GM12878 (cell line): ENCODE data around the gene SPEM2.

Experiments used
- BCL11A ChIP-seq: IDR thresholded peaks from 2 replicates; pipeline ENCODE4 v1.6.1; 2011; ENCODE audit warnings: low read depth, low read length
- BMI1 ChIP-seq: fragments of 450-650 bp; IDR thresholded peaks from 2 replicates; pipeline ENCODE4 v1.6.1; 2016; ENCODE audit warnings: mild to moderate bottlenecking, moderate library complexity, borderline replicate concordance
- CREM ChIP-seq: IDR thresholded peaks from 2 replicates; pipeline ENCODE4 v1.6.1; 2014; ENCODE audit warnings: antibody characterized with exemption, low read depth
- EP300 ChIP-seq, 2 experiments: fragments of 150-350 bp in 1 of 2; IDR thresholded peaks; 2 replicates each; pipeline ENCODE4 v1.6.1; 2011 to 2012; ENCODE audit warnings: low read depth in 2 of 2, low read length in 2 of 2, borderline replicate concordance in 1 of 2, improper control_type of control experiment in 1 of 2, inconsistent platforms in 1 of 2; ENCODE audit not compliant: control insufficient read depth in 1 of 2
- EZH2 ChIP-seq: IDR thresholded peaks from 2 replicates; pipeline ENCODE4 v1.6.1; 2012; ENCODE audit warnings: low read depth, mild to moderate bottlenecking, control low read depth, inconsistent platforms, low read length, borderline replicate concordance; ENCODE audit not compliant: control insufficient read depth
- FOXM1 ChIP-seq: IDR thresholded peaks from 2 replicates; pipeline ENCODE4 v1.6.1; 2012; ENCODE audit warnings: low read depth, mild to moderate bottlenecking, inconsistent platforms, low read length, moderate library complexity
- GABPA ChIP-seq: IDR thresholded peaks from 2 replicates; pipeline ENCODE4 v1.6.1; 2014; ENCODE audit warnings: antibody characterized with exemption, low read depth, mild to moderate bottlenecking, inconsistent platforms
- MTA3 ChIP-seq: IDR thresholded peaks from 2 replicates; pipeline ENCODE4 v1.6.1; 2012; ENCODE audit warnings: low read length, inconsistent platforms, borderline replicate concordance
- NFYB ChIP-seq: IDR thresholded peaks from 2 replicates; pipeline ENCODE4 v1.6.1; 2011; ENCODE audit warnings: low read depth, mild to moderate bottlenecking, low read length, improper control_type of control experiment, moderate library complexity; ENCODE audit not compliant: insufficient read depth
- POLR2A ChIP-seq: IDR thresholded peaks from 2 replicates; pipeline ENCODE4 v1.6.1; 2011; ENCODE audit warnings: low read depth, mild to moderate bottlenecking, low read length
- RCOR1 ChIP-seq: conservative IDR thresholded peaks from 2 replicates; pipeline ENCODE4 v1.6.1; 2012; ENCODE audit warnings: low read depth, low read length, improper control_type of control experiment
- WRNIP1 ChIP-seq: IDR thresholded peaks from 2 replicates; pipeline ENCODE4 v1.6.1; 2011; ENCODE audit warnings: low read depth, low read length, improper control_type of control experiment, borderline replicate concordance
- TF ChIP-seq, protein P1 (sequence below), 3 experiments: IDR thresholded peaks in 2 of 3; conservative IDR thresholded peaks in 1 of 3; 2 replicates each; pipeline ENCODE4 v1.5.1; 2011; ENCODE audit warnings: low read depth in 3 of 3, low read length in 3 of 3, mild to moderate bottlenecking in 3 of 3, control low read depth in 2 of 3, moderate library complexity in 2 of 3, inconsistent platforms in 1 of 3, mixed read lengths in 1 of 3; ENCODE audit not compliant: control insufficient read depth in 2 of 3, insufficient read depth in 1 of 3; ENCODE audit errors: extremely low read depth in 1 of 3

DNA sequence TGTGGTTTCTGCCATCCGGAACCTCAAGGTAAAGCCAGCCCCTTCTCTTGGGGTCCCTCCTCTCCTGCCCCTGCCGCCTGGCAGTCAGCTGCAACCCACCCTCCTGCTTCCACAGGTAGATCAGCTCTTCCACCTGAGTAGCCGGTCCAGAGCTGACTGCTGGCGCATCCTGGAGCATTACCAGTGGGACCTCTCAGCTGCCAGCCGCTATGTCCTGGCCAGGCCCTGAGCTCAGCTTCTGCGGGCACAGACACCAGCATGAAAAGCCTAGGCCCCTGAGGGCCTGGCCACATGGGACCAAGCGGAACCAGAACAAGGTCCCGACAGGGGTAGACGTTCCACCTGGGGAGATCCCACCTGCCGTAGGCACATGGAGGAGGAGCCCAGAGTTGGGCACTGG, 36.6 kb upstream of the SPEM2 start:
- TF ChIP-seq, protein P1, sequence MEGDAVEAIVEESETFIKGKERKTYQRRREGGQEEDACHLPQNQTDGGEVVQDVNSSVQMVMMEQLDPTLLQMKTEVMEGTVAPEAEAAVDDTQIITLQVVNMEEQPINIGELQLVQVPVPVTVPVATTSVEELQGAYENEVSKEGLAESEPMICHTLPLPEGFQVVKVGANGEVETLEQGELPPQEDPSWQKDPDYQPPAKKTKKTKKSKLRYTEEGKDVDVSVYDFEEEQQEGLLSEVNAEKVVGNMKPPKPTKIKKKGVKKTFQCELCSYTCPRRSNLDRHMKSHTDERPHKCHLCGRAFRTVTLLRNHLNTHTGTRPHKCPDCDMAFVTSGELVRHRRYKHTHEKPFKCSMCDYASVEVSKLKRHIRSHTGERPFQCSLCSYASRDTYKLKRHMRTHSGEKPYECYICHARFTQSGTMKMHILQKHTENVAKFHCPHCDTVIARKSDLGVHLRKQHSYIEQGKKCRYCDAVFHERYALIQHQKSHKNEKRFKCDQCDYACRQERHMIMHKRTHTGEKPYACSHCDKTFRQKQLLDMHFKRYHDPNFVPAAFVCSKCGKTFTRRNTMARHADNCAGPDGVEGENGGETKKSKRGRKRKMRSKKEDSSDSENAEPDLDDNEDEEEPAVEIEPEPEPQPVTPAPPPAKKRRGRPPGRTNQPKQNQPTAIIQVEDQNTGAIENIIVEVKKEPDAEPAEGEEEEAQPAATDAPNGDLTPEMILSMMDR (IDR thresholded peaks at IDR 0.05 in 2 of 3, conservative IDR thresholded peaks at IDR 0.05 in 1 of 3; ENCODE audit: control insufficient read depth in 2 of 3, extremely low read depth in 1 of 3, insufficient read depth in 1 of 3, low read depth in 3 of 3, low read length in 3 of 3) = no peak
- TF ChIP-seq BMI1 (no peak), GABPA (no peak), EZH2 (no peak), WRNIP1 (no peak), NFYB (no peak), BCL11A (no peak), RCOR1 (no peak), MTA3 (no peak), CREM (no peak), FOXM1 (no peak), POLR2A (no peak), EP300 (IDR thresholded peaks at IDR 0.05; ENCODE audit: borderline replicate concordance in 1 of 2, control insufficient read depth in 1 of 2, low read depth in 2 of 2, low read length in 2 of 2) (no peak)
